Psoas muscle (tissue), 8 donors: ENCODE results near the gene ERLIN1. TPM values are rescaled to one million over a fixed set of nuclear protein-coding genes. Genes with fewer than 3 reads are reported as not detected.
A peak's percentile ranks its signal among the peaks of the same experiment; 100 is the strongest.
"Not testable (repeated sequence)": the region's sequence is repeated elsewhere in the genome, so short reads cannot be mapped to it uniquely, and the experiment has no call there.

Source experiments
- ATAC-seq, 4 donors: fragments of 200-7000 bp; cut with Tn5 transposase; one replicate each; pipeline ENCODE4 v1.9.1; 2020; ENCODE audit warnings: moderate library complexity in 3 of 4, mild to moderate bottlenecking in 2 of 4
- DNase-seq, 2 donors: peaks; one replicate each; pipeline ENCODE4 v3.0.0-alpha.2; 2020
- H3K27ac ChIP-seq: fragments of 200-600 bp; one replicate; pipeline ENCODE4 v1.8.0; 2022
- H3K27me3 ChIP-seq, 3 donors: fragments of 200-600 bp in 1 of 3; one replicate each; pipeline versions ENCODE4 v1.6.1 to v1.8.0; 2013 to 2022; ENCODE audit warnings: low read length in 2 of 3, mild to moderate bottlenecking in 2 of 3, moderate library complexity in 1 of 3; ENCODE audit not compliant: insufficient read depth in 3 of 3
- H3K36me3 ChIP-seq, 2 donors: fragments of 200-600 bp in 1 of 2; one replicate each; pipeline versions ENCODE4 v1.6.1 to v1.8.0; 2013 to 2022; ENCODE audit warnings: low read depth in 1 of 2, mild to moderate bottlenecking in 1 of 2, moderate library complexity in 1 of 2; ENCODE audit not compliant: insufficient read depth in 1 of 2
- H3K4me1 ChIP-seq: fragments of 200-600 bp; one replicate; pipeline ENCODE4 v1.8.0; 2022
- H3K4me3 ChIP-seq: fragments of 200-600 bp; one replicate; pipeline ENCODE4 v1.8.0; 2022; ENCODE audit warnings: mild to moderate bottlenecking
- H3K9me3 ChIP-seq: fragments of 200-600 bp; one replicate; pipeline ENCODE4 v1.8.0; 2022
- WGBS, 3 donors: extraction: QIAGEN DNeasy Blood & Tissue Kit; methylation state at CpG; one replicate each; pipeline versions ENCODE4 v1.1.6 to v1.1.7; 2013; 5-methylcytosine and 5-hydroxymethylcytosine counted together
- intact Hi-C, 2 donors: fragments of 100-400 bp; cut with DNase I; formaldehyde crosslinking; loops; one replicate each; pipeline versions ENCODE4 v1.11.0 to v1.14.2; 2022
- polyA plus RNA-seq, 3 donors: library from polyadenylated mRNA; stranded (reverse); fragments of 200-250 nt; gene quantifications; one replicate each; pipeline ENCODE4 v1.2.3, GENCODE V29; 2013
- total RNA-seq, 4 donors: library from RNA; stranded (reverse); fragmentation: NEBNext Ultra II Directional in 2 of 4; extraction: Animal tissue kit (Norgen Biotek cat#: 25700) in 2 of 4; gene quantifications; one replicate each; pipeline versions ENCODE4 v1.2.1 to v1.2.4, GENCODE V29; 2021 to 2023
- TF ChIP-seq, protein P1 (sequence below): fragments of 200-600 bp; IDR thresholded peaks from one replicate; pipeline ENCODE4 v1.8.0; 2022; ENCODE audit warnings: antibody characterized with exemption
- donor health status: healthy with polysubstance abuse.
- donor health status: DM: no; HTN: no; CAD: no; lungs with moderate emphysema.
- donor health status: Bipolar disorder and iron deficiency.
- donor health status: healthy.
- donor health status: DM: yes; HTN: yes; CAD: no.
- donor health status: DM: no; HTN: no; CAD: no.
- donor health status: DM: no; HTN: no; CAD: no.
- donor health status: DM: yes; HTN: yes; CAD: no.

ERLIN1 gene
- total and polyA plus RNA-seq, 7 donors = 6.8 to 15.2 (median 11.5) TPM

DNA sequence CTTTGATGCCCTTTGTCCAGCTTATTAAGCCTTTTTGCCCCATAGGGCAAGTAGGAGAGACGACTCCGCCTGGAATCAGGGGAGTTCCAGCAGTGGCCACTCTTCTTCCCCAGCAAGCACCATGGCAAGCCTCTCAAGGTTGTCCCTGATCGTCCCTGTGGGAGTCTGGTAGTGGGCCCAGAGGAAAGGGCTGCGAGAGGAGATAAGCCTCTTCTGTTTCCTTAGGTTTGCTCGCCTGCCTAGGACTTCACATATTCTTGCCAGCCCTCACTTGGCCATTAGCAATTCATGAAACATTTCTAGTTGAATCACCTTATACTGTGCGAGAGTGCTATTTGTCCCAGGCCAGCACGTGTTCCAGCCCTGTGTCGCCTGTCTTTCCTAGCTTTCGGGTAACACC is 56.4 kb downstream of the ERLIN1 start:
- 76 to 80% (median 77%) methylated on average over 9 of the region's 9 CpGs for WGBS, 3 donors
- ATAC-seq = peak in 2 of 4 donors; percentile 37 to 51
- H3K9me3 ChIP-seq = no peaks in the 10 kb centered on the region
- H3K4me1 ChIP-seq = no peaks in the 10 kb centered on the region
- no peaks in the 10 kb centered on the region for H3K36me3 ChIP-seq
- no peak for DNase-seq
- no peak overlapping the region for H3K4me3 ChIP-seq
- TF ChIP-seq, protein P1, sequence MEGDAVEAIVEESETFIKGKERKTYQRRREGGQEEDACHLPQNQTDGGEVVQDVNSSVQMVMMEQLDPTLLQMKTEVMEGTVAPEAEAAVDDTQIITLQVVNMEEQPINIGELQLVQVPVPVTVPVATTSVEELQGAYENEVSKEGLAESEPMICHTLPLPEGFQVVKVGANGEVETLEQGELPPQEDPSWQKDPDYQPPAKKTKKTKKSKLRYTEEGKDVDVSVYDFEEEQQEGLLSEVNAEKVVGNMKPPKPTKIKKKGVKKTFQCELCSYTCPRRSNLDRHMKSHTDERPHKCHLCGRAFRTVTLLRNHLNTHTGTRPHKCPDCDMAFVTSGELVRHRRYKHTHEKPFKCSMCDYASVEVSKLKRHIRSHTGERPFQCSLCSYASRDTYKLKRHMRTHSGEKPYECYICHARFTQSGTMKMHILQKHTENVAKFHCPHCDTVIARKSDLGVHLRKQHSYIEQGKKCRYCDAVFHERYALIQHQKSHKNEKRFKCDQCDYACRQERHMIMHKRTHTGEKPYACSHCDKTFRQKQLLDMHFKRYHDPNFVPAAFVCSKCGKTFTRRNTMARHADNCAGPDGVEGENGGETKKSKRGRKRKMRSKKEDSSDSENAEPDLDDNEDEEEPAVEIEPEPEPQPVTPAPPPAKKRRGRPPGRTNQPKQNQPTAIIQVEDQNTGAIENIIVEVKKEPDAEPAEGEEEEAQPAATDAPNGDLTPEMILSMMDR = no peak
- intact Hi-C loops = no loop called here
- H3K27ac ChIP-seq = no peak overlapping the region
- H3K27me3 ChIP-seq = no peaks in the 10 kb centered on the region

DNA sequence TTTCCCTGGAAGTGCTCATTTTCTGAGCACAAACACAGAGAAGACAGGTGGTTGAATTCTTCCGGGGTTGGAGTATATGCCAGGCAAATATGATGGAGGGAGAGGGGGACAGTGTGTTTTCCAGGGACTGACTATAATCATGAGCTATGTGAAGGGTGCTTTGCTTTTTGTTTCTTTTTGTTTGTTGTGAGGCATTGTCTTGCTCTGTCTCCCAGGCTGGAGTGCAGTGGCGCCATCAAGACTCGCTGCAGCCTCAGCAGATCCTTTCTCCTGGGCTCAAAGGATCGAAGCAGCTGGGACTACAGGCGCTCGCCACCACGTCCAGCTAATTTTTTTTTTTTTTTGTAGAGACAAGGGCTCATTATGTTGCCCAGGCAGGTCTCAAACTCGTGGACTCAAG is 56.9 kb downstream of the ERLIN1 start:
- Histone ChIP-seq H3K36me3 (no peaks in the 10 kb centered on the region), H3K27ac (no peak overlapping the region), H3K27me3 (no peaks in the 10 kb centered on the region), H3K9me3 (no peaks in the 10 kb centered on the region), H3K4me1 (no peaks in the 10 kb centered on the region), H3K4me3 (no peak overlapping the region)
- intact Hi-C loops = no loop called here
- TF ChIP-seq, protein P1 = no peak
- 63 to 71% (median 66%) methylated on average over 8 of the region's 8 CpGs for WGBS, 3 donors
- DNase-seq (no peak), ATAC-seq (no peak)

GRCh38 chr10:100125335-100125734 is 60.5 kb downstream of the ERLIN1 start:
- H3K36me3 ChIP-seq, DNase-seq, intact Hi-C loops, H3K4me1 ChIP-seq, ATAC-seq, H3K4me3 ChIP-seq, H3K27ac ChIP-seq, H3K9me3 ChIP-seq, H3K27me3 ChIP-seq: not testable (repeated sequence)
- WGBS, 3 donors = 83 to 90% (median 86%) methylated on average over 2 of the region's 2 CpGs

GRCh38 chr10:100124097-100124496 is 61.7 kb downstream of the ERLIN1 start:
- intact Hi-C loops = no loop called here
- DNase-seq (no peak), ATAC-seq (no peak)
- Histone ChIP-seq H3K9me3 (no peaks in the 10 kb centered on the region), H3K36me3 (no peaks in the 10 kb centered on the region), H3K4me3 (no peak overlapping the region), H3K27ac (no peak overlapping the region), H3K27me3 (no peaks in the 10 kb centered on the region), H3K4me1 (no peaks in the 10 kb centered on the region)
- TF ChIP-seq, protein P1 = no peak
- 79 to 83% (median 82%) methylated on average over 4 of the region's 4 CpGs for WGBS, 3 donors

DNA sequence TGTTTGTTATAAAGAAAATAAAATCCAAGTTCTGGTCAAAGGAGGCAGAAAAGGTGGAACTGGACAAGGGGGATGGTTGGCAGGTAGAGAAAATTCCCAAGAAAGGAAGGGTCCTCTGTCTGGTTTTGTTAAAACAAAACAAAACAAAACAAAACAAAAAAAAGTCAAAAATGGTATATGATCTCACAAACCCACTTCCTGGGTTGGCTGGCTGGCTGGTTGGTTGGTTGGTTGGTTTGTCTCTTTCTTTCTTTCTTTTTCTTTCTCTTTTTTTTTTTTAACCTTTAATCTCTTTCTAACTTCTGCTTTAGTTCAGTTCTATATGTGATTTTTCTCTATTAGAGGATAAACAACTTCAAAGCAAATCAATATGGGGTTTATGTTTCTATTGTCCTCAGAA is 63.0 kb downstream of the ERLIN1 start:
- no peak overlapping the region for H3K4me3 ChIP-seq
- DNase-seq = no peak
- H3K9me3 ChIP-seq = no peaks in the 10 kb centered on the region
- intact Hi-C loops = no loop called here
- no peaks in the 10 kb centered on the region for H3K36me3 ChIP-seq
- no peaks in the 10 kb centered on the region for H3K27me3 ChIP-seq
- no peak for ATAC-seq
- TF ChIP-seq, protein P1 = no peak
- no peaks in the 10 kb centered on the region for H3K4me1 ChIP-seq
- no peak overlapping the region for H3K27ac ChIP-seq
